ENCODE data around the gene NEDD4L. TPM values are rescaled to one million over a fixed set of nuclear protein-coding genes. Genes with fewer than 3 reads are reported as not detected.
A peak's percentile ranks its signal among the peaks of the same experiment; 100 is the strongest.

Gene NEDD4L
- total and polyA plus RNA-seq, 10 of the 15 experiments (the other 5 are each of a cell fraction or from before 2014, with no cell fraction given): 7.4 to 24.0 (median 17.7) TPM

DNA sequence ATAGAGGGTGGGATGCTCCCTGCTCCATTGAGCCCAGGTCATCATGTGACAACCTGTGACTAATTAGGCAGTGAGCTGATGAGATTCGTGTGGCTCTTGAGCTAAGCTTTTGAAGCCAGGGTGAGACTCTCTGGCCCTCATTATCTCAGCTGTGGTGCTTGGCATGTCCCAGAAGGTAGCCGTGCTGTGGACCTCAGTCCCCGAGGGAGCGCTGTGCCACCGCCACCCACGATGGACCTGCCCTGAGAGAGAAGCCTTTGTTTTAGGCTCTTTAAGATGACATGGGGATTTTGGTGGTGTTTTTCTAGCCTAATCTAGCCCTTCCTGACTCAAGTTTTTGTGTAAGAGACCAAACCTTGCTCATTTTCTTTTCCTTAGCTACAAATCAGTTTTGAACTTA is 66.4 kb downstream of the NEDD4L start:
- peak overlapping the region; percentile 9; the same call in 1 of the 2 replicates for H3K27ac ChIP-seq (ENCODE audit: control insufficient read depth, insufficient read depth)
- no TSS peak for BruUV-seq (replicated peaks)
- ChIA-PET RAD21 (ENCODE audit: unreplicated experiment) (interaction anchor here (0.7 to 4.4 kb wide), 19 partner anchors 9 to 562 kb away, joined by 3 to 53 read pairs (median 8); partner anchors contain the start of gene NEDD4L), CTCF (interaction anchor here (0.6 to 3.2 kb wide), 21 partner anchors 8 to 273 kb away, joined by 3 to 21 read pairs (median 5); partner anchors contain the start of gene NEDD4L), SMC1A (ENCODE audit: uncharacterized antibody, unreplicated experiment) (interaction anchor here (0.9 to 7.0 kb wide), 20 partner anchors 8 to 228 kb away, joined by 3 to 78 read pairs (median 6); partner anchors contain the start of gene NEDD4L), POLR2A (interaction anchor here (0.6 to 4.8 kb wide), 12 partner anchors 9 to 212 kb away, joined by 3 to 46 read pairs (median 4); no protein-coding TSS in a partner anchor)
- peaks cover 12% of the 10 kb centered on the region for H3K4me1 ChIP-seq (ENCODE audit: control insufficient read depth, insufficient read depth, low read length)
- peak overlapping the region; percentile 30; the same call in 1 of the 2 replicates for H3K4me2 ChIP-seq (ENCODE audit: control insufficient read depth, insufficient read depth)
- H4K20me1 ChIP-seq (ENCODE audit: control insufficient read depth, insufficient read depth): no peaks in the 10 kb centered on the region
- no peak for FAIRE-seq
- no peaks in the 10 kb centered on the region for H3K79me2 ChIP-seq (ENCODE audit: control insufficient read depth, insufficient read depth, low read length)
- no peak overlapping the region for H3K9ac ChIP-seq (ENCODE audit: control insufficient read depth, insufficient read depth, low read length)
- intact Hi-C loops (cut with micrococcal nuclease; ENCODE audit: unreplicated experiment) (loop anchor here (1.0 to 10.0 kb wide), 2 partner anchors 10 to 476 kb away; no protein-coding TSS in a partner anchor), in situ Hi-C loops (cut with MboI) (no loop called here)
- no peaks in the 10 kb centered on the region for H3K27me3 ChIP-seq (replicated peaks in 1 of 2; ENCODE audit: control insufficient read depth in 2 of 2, insufficient read depth in 2 of 2, low read length in 1 of 2)
- ATAC-seq: peak; percentile 85
- WGBS (ENCODE audit: insufficient coverage, insufficient replicate concordance, low lambda C conversion rate, missing lambda C conversion rate): 0% methylated on average over 5 of the region's 6 CpGs
- H2AFZ ChIP-seq (ENCODE audit: control insufficient read depth, low read depth, low read length): peak overlapping the region; percentile 12; the same call in 1 of the 2 replicates
- DNase-seq (ENCODE audit: low read depth, low spot score): peak; percentile 61
- no peaks in the 10 kb centered on the region for H3K36me3 ChIP-seq (ENCODE audit: control insufficient read depth in 2 of 2, insufficient read depth in 2 of 2, low read length in 1 of 2)
- no peaks in the 10 kb centered on the region; the same call in 2 of the 3 replicates for H3K9me3 ChIP-seq (replicated peaks; ENCODE audit: control insufficient read depth, insufficient read depth, low read length)
- H3K4me3 ChIP-seq: no peak overlapping the region
- TF ChIP-seq, protein P1, sequence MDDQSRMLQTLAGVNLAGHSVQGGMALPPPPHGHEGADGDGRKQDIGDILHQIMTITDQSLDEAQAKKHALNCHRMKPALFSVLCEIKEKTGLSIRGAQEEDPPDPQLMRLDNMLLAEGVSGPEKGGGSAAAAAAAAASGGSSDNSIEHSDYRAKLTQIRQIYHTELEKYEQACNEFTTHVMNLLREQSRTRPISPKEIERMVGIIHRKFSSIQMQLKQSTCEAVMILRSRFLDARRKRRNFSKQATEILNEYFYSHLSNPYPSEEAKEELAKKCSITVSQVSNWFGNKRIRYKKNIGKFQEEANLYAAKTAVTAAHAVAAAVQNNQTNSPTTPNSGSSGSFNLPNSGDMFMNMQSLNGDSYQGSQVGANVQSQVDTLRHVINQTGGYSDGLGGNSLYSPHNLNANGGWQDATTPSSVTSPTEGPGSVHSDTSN (IDR thresholded peaks at IDR 0.05; ENCODE audit: insufficient replicate concordance, low read depth, low read length): no peak
- no peak for TF ChIP-seq HDAC2 (IDR thresholded peaks at IDR 0.05)
- no peak for TF ChIP-seq CBFB (IDR thresholded peaks at IDR 0.05; ENCODE audit: low read depth)
- TF ChIP-seq MYC (IDR thresholded peaks at IDR 0.05; ENCODE audit: insufficient read depth, insufficient read length, insufficient replicate concordance, low read length, severe bottlenecking): no peak
- TF ChIP-seq MEF2B (IDR thresholded peaks at IDR 0.05; ENCODE audit: partially characterized antibody, poor library complexity, severe bottlenecking): peak; percentile 95
- TF ChIP-seq, protein P2, sequence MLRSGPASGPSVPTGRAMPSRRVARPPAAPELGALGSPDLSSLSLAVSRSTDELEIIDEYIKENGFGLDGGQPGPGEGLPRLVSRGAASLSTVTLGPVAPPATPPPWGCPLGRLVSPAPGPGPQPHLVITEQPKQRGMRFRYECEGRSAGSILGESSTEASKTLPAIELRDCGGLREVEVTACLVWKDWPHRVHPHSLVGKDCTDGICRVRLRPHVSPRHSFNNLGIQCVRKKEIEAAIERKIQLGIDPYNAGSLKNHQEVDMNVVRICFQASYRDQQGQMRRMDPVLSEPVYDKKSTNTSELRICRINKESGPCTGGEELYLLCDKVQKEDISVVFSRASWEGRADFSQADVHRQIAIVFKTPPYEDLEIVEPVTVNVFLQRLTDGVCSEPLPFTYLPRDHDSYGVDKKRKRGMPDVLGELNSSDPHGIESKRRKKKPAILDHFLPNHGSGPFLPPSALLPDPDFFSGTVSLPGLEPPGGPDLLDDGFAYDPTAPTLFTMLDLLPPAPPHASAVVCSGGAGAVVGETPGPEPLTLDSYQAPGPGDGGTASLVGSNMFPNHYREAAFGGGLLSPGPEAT (IDR thresholded peaks at IDR 0.05; ENCODE audit: low read depth): peak; percentile 61; the same call in 1 of the 2 replicates
- no peak for TF ChIP-seq NFYA (IDR thresholded peaks at IDR 0.05; ENCODE audit: borderline replicate concordance, low read depth, low read length)
- TF ChIP-seq CHD2 (IDR thresholded peaks at IDR 0.05; ENCODE audit: borderline replicate concordance, low read depth, low read length): no peak
- TF ChIP-seq, protein P3, sequence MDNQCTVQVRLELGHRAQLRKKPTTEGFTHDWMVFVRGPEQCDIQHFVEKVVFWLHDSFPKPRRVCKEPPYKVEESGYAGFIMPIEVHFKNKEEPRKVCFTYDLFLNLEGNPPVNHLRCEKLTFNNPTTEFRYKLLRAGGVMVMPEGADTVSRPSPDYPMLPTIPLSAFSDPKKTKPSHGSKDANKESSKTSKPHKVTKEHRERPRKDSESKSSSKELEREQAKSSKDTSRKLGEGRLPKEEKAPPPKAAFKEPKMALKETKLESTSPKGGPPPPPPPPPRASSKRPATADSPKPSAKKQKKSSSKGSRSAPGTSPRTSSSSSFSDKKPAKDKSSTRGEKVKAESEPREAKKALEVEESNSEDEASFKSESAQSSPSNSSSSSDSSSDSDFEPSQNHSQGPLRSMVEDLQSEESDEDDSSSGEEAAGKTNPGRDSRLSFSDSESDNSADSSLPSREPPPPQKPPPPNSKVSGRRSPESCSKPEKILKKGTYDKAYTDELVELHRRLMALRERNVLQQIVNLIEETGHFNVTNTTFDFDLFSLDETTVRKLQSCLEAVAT (IDR thresholded peaks at IDR 0.05): 0 out of 2 replicates have a peak, but pooled peaks have one; percentile 29
- TF ChIP-seq DPF2 (IDR thresholded peaks at IDR 0.05): peak; percentile 71; the same call in 1 of the 2 replicates
- TF ChIP-seq, protein P4, sequence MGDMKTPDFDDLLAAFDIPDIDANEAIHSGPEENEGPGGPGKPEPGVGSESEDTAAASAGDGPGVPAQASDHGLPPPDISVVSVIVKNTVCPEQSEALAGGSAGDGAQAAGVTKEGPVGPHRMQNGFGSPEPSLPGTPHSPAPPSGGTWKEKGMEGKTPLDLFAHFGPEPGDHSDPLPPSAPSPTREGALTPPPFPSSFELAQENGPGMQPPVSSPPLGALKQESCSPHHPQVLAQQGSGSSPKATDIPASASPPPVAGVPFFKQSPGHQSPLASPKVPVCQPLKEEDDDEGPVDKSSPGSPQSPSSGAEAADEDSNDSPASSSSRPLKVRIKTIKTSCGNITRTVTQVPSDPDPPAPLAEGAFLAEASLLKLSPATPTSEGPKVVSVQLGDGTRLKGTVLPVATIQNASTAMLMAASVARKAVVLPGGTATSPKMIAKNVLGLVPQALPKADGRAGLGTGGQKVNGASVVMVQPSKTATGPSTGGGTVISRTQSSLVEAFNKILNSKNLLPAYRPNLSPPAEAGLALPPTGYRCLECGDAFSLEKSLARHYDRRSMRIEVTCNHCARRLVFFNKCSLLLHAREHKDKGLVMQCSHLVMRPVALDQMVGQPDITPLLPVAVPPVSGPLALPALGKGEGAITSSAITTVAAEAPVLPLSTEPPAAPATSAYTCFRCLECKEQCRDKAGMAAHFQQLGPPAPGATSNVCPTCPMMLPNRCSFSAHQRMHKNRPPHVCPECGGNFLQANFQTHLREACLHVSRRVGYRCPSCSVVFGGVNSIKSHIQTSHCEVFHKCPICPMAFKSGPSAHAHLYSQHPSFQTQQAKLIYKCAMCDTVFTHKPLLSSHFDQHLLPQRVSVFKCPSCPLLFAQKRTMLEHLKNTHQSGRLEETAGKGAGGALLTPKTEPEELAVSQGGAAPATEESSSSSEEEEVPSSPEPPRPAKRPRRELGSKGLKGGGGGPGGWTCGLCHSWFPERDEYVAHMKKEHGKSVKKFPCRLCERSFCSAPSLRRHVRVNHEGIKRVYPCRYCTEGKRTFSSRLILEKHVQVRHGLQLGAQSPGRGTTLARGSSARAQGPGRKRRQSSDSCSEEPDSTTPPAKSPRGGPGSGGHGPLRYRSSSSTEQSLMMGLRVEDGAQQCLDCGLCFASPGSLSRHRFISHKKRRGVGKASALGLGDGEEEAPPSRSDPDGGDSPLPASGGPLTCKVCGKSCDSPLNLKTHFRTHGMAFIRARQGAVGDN (IDR thresholded peaks at IDR 0.05): peak; percentile 77
- peak; percentile 41; the same call in 1 of the 2 replicates for TF ChIP-seq BCL11A (IDR thresholded peaks at IDR 0.05; ENCODE audit: low read depth, low read length)
- peak; percentile 72 for TF ChIP-seq NR2F1 (conservative IDR thresholded peaks at IDR 0.05)
